AG09309 (cell line): ENCODE results near the gene RASGRP2.

Experiments
- DNase-seq: peaks from one replicate; pipeline ENCODE4 v3.0.0-alpha.2; 2010; ENCODE audit warnings: low read depth
- H3K4me3 ChIP-seq: 2 replicates; pipeline ENCODE4 v1.5.1; 2011; ENCODE audit warnings: mild to moderate bottlenecking, low read depth, low read length, moderate library complexity; ENCODE audit not compliant: control insufficient read depth
- CTCF ChIP-seq: IDR thresholded peaks from 2 replicates; pipeline ENCODE4 v1.5.1; 2011; ENCODE audit warnings: mild to moderate bottlenecking, low read depth, low read length, inconsistent platforms; ENCODE audit not compliant: insufficient read depth, control insufficient read depth; ENCODE audit errors: missing control alignments

Gene RASGRP2

GRCh38 chr11:64713781-64714363 is 30.1 kb downstream of the RASGRP2 start:
- no peak for TF ChIP-seq CTCF
- no peak for DNase-seq
- no peak overlapping the region for H3K4me3 ChIP-seq

- H3K4me3 ChIP-seq, result no peak overlapping the region
- no peak for TF ChIP-seq CTCF
- no peak for DNase-seq
Measured at GRCh38 chr11:64713016-64713707, 30.8 kb downstream of the RASGRP2 start.

GRCh38 chr11:64712430-64713015 is 31.4 kb downstream of the RASGRP2 start:
- no peak for DNase-seq
- TF ChIP-seq CTCF, result no peak
- no peak overlapping the region for H3K4me3 ChIP-seq

- DNase-seq, result no peak
- no peak for TF ChIP-seq CTCF
- H3K4me3 ChIP-seq, result no peak overlapping the region
Measured at GRCh38 chr11:64711956-64712362, 32.0 kb downstream of the RASGRP2 start.

GRCh38 chr11:64711138-64711955 is 32.6 kb downstream of the RASGRP2 start:
- no peak for DNase-seq
- no peak overlapping the region for H3K4me3 ChIP-seq
- TF ChIP-seq CTCF, result no peak

- no peak overlapping the region for H3K4me3 ChIP-seq
- no peak for DNase-seq
- no peak for TF ChIP-seq CTCF
Measured at GRCh38 chr11:64710418-64711137, 33.4 kb downstream of the RASGRP2 start.
